Glomerular visceral epithelial cell (primary cell): ENCODE data around the gene RGS6.
A peak's percentile ranks its signal among the peaks of the same experiment; 100 is the strongest.
"Not testable (repeated sequence)": the region's sequence is repeated elsewhere in the genome, so short reads cannot be mapped to it uniquely, and the experiment has no call there.

Experiments
- DNase-seq: peaks from one replicate; pipeline ENCODE4 v3.0.0-alpha.2; 2016; ENCODE audit errors: extremely low spot score

Gene RGS6

GRCh38 chr14:72451054-72451972 is 519.1 kb downstream of the RGS6 start:
- DNase-seq, result no peak

- DNase-seq, result no peak
These were observed 520.5 kb downstream of the RGS6 start for GRCh38 chr14:72452774-72453173.

GRCh38 chr14:72454388-72455160 is 522.3 kb downstream of the RGS6 start:
- no peak for DNase-seq

GRCh38 chr14:72457641-72458040 is 525.4 kb downstream of the RGS6 start:
- DNase-seq, result peak; percentile 22

- no peak for DNase-seq
These were observed 529.8 kb downstream of the RGS6 start for GRCh38 chr14:72462056-72462455.

GRCh38 chr14:72463291-72463866 is 531.1 kb downstream of the RGS6 start:
- no peak for DNase-seq

GRCh38 chr14:72464226-72464625 is 532.0 kb downstream of the RGS6 start:
- DNase-seq, result no peak

- DNase-seq, result no peak
These were observed 534.1 kb downstream of the RGS6 start for GRCh38 chr14:72466325-72466724.

GRCh38 chr14:72471346-72471745 is 539.1 kb downstream of the RGS6 start:
- no peak for DNase-seq

GRCh38 chr14:72472845-72473244 is 540.6 kb downstream of the RGS6 start:
- DNase-seq, result no peak

- peak; percentile 76 for DNase-seq
These were observed 544.6 kb downstream of the RGS6 start for GRCh38 chr14:72476657-72477499.

GRCh38 chr14:72477578-72477977 is 545.3 kb downstream of the RGS6 start:
- DNase-seq, result not testable (repeated sequence)

- peak; percentile 56 for DNase-seq
These were observed 546.3 kb downstream of the RGS6 start for GRCh38 chr14:72478471-72478893.

GRCh38 chr14:72479461-72479931 is 547.3 kb downstream of the RGS6 start:
- DNase-seq, result no peak

GRCh38 chr14:72480464-72481243 is 548.4 kb downstream of the RGS6 start:
- no peak for DNase-seq

GRCh38 chr14:72483311-72483710 is 551.1 kb downstream of the RGS6 start:
- no peak for DNase-seq

GRCh38 chr14:72485695-72486094 is 553.5 kb downstream of the RGS6 start:
- no peak for DNase-seq

GRCh38 chr14:72488514-72488913 is 556.3 kb downstream of the RGS6 start:
- DNase-seq, result no peak

GRCh38 chr14:72492196-72492595 is 560.0 kb downstream of the RGS6 start:
- DNase-seq, result no peak

- no peak for DNase-seq
These were observed 563.4 kb downstream of the RGS6 start for GRCh38 chr14:72495668-72496067.

GRCh38 chr14:72498646-72499045 is 566.4 kb downstream of the RGS6 start:
- no peak for DNase-seq
